SK-N-SH treated with all-trans-retinoic acid at 6 μM for 48 hours (cell line): ENCODE measurements around the gene CYBC1.

Source experiments
- BACH2 ChIP-seq: fragments of 250-450 bp; sonication (Bioruptor Pico); IDR thresholded peaks from 2 replicates; pipeline ENCODE4 v1.9.0; 2021; ENCODE audit warnings: mild to moderate bottlenecking, borderline replicate concordance
- ISL1 ChIP-seq: fragments of 250-450 bp; sonication (Bioruptor Pico); IDR thresholded peaks from 2 replicates; pipeline ENCODE4 v2.1.2; 2022; ENCODE audit warnings: mild to moderate bottlenecking, moderate library complexity
- ZC3H10 ChIP-seq: fragments of 250-450 bp; sonication (Bioruptor Pico); IDR thresholded peaks from 2 replicates; pipeline ENCODE4 v1.5.1; 2021; ENCODE audit warnings: mild to moderate bottlenecking, moderate library complexity
- ZFP3 ChIP-seq: fragments of 250-450 bp; sonication (Bioruptor Pico); IDR thresholded peaks from 2 replicates; pipeline ENCODE4 v1.5.0; 2020; ENCODE audit warnings: mild to moderate bottlenecking, moderate library complexity
- ZNF565 ChIP-seq: fragments of 450-650 bp; formaldehyde crosslinking; conservative IDR thresholded peaks from 2 replicates; pipeline ENCODE4 v1.5.0; 2020; ENCODE audit warnings: low read depth, mild to moderate bottlenecking, moderate library complexity

- TF ChIP-seq BACH2 (no peak), ISL1 (no peak), ZFP3 (CRISPR knock-in tag) (no peak), ZC3H10 (CRISPR knock-in tag) (no peak), ZNF565 (no peak)
Observed at GRCh38 chr17:82438401-82439193, 12.0 kb downstream of the CYBC1 start.
